H9 (cell line): Measurements from ENCODE around the gene ZNF385B. TPM values are rescaled to one million over a fixed set of nuclear protein-coding genes. Genes with fewer than 3 reads are reported as not detected.

Source experiments
- DNase-seq: peaks from one replicate; pipeline ENCODE4 v3.0.0-alpha.2; 2017
- H2AFZ ChIP-seq: one replicate; pipeline ENCODE4 v1.6.1; 2013; ENCODE audit warnings: mild to moderate bottlenecking, low read length, control low read depth, moderate library complexity
- H2AK5ac ChIP-seq: 2 replicates; pipeline ENCODE4 v1.6.1; 2013; ENCODE audit warnings: low read length, control low read depth, mixed read lengths; ENCODE audit not compliant: insufficient read length
- H2BK120ac ChIP-seq: one replicate; pipeline ENCODE4 v1.6.1; 2013; ENCODE audit warnings: low read depth, mild to moderate bottlenecking, low read length, control low read depth, inconsistent platforms; ENCODE audit not compliant: poor library complexity, severe bottlenecking
- H2BK12ac ChIP-seq: 2 replicates; pipeline ENCODE4 v1.6.1; 2013; ENCODE audit warnings: low read length, control low read depth, mixed read lengths, low read depth; ENCODE audit not compliant: insufficient read length
- H2BK15ac ChIP-seq: 2 replicates; pipeline ENCODE4 v1.6.1; 2013; ENCODE audit warnings: low read depth, low read length, control low read depth
- H2BK20ac ChIP-seq: one replicate; pipeline ENCODE4 v1.6.1; 2013; ENCODE audit warnings: low read depth, mild to moderate bottlenecking, low read length, control low read depth, inconsistent platforms; ENCODE audit not compliant: poor library complexity, severe bottlenecking
- H2BK5ac ChIP-seq: 2 replicates; pipeline ENCODE4 v1.6.1; 2013; ENCODE audit warnings: low read length, control low read depth, mixed read lengths; ENCODE audit not compliant: insufficient read length
- H3K14ac ChIP-seq: 2 replicates; pipeline ENCODE4 v1.6.1; 2013; ENCODE audit warnings: low read length, control low read depth; ENCODE audit not compliant: insufficient read depth
- H3K18ac ChIP-seq: 2 replicates; pipeline ENCODE4 v1.6.1; 2013; ENCODE audit warnings: low read depth, mild to moderate bottlenecking, mixed read lengths, low read length, control low read depth; ENCODE audit not compliant: insufficient read length
- H3K23ac ChIP-seq: 2 replicates; pipeline ENCODE4 v1.6.1; 2013; ENCODE audit warnings: low read length, control low read depth, mixed read lengths, low read depth; ENCODE audit not compliant: insufficient read length
- H3K23me2 ChIP-seq: 2 replicates; pipeline ENCODE4 v1.6.1; 2013; ENCODE audit warnings: low read depth, mild to moderate bottlenecking, mixed read lengths, low read length, control low read depth; ENCODE audit not compliant: insufficient read length, poor library complexity, severe bottlenecking
- H3K27ac ChIP-seq: 2 replicates; pipeline ENCODE4 v1.5.1; 2013; ENCODE audit warnings: low read length, control low read depth, mixed read lengths, low read depth; ENCODE audit not compliant: insufficient read length
- H3K27me3 ChIP-seq: 2 replicates; pipeline ENCODE4 v1.6.1; 2013; ENCODE audit warnings: low read length, control low read depth, inconsistent platforms; ENCODE audit not compliant: insufficient read depth
- H3K4ac ChIP-seq: 2 replicates; pipeline ENCODE4 v1.6.1; 2013; ENCODE audit warnings: low read depth, mild to moderate bottlenecking, control low read depth, inconsistent platforms, low read length, moderate library complexity
- H3K4me1 ChIP-seq: 2 replicates; pipeline ENCODE4 v1.6.1; 2013; ENCODE audit warnings: low read length, control low read depth, inconsistent platforms; ENCODE audit not compliant: insufficient read depth
- H3K4me2 ChIP-seq: 2 replicates; pipeline ENCODE4 v1.6.1; 2013; ENCODE audit warnings: low read length, control low read depth, mixed read lengths; ENCODE audit not compliant: insufficient read length, insufficient read depth
- H3K56ac ChIP-seq: 2 replicates; pipeline ENCODE4 v1.6.1; 2013; ENCODE audit warnings: low read depth, mild to moderate bottlenecking, mixed read lengths, low read length, control low read depth; ENCODE audit not compliant: insufficient read length
- H3K79me1 ChIP-seq: 2 replicates; pipeline ENCODE4 v1.6.1; 2013; ENCODE audit warnings: low read depth, mild to moderate bottlenecking, moderate library complexity, low read length, control low read depth, inconsistent platforms; ENCODE audit not compliant: insufficient read depth, poor library complexity, severe bottlenecking
- H3K79me2 ChIP-seq: 2 replicates; pipeline ENCODE4 v1.6.1; 2013; ENCODE audit warnings: low read length, control low read depth, inconsistent platforms; ENCODE audit not compliant: insufficient read depth
- H3K9ac ChIP-seq: 2 replicates; pipeline ENCODE4 v1.6.1; 2013; ENCODE audit warnings: low read length, control low read depth, mixed read lengths; ENCODE audit not compliant: insufficient read length; ENCODE audit errors: extremely low read depth
- H3K9me3 ChIP-seq: one replicate; pipeline ENCODE4 v1.6.1; 2013; ENCODE audit warnings: low read depth, low read length, inconsistent platforms; ENCODE audit not compliant: control insufficient read depth
- H3T11ph ChIP-seq: one replicate; pipeline ENCODE4 v1.6.1; 2013; ENCODE audit warnings: mild to moderate bottlenecking, low read length, control low read depth, inconsistent platforms
- H4K20me1 ChIP-seq: one replicate; pipeline ENCODE4 v1.6.1; 2013; ENCODE audit not compliant: control insufficient read depth, insufficient read length, insufficient read depth
- H4K5ac ChIP-seq: 2 replicates; pipeline ENCODE4 v1.6.1; 2013; ENCODE audit warnings: low read depth, mild to moderate bottlenecking, mixed read lengths, low read length, control low read depth; ENCODE audit not compliant: insufficient read length
- H4K8ac ChIP-seq: replicated peaks from 2 replicates; pipeline ENCODE4 v1.6.1; 2013; ENCODE audit warnings: low read length, control low read depth, mixed read lengths, low read depth; ENCODE audit not compliant: insufficient read length
- H4K91ac ChIP-seq: 2 replicates; pipeline ENCODE4 v1.6.1; 2013; ENCODE audit warnings: low read depth, mild to moderate bottlenecking, moderate library complexity, mixed read lengths, low read length, control low read depth; ENCODE audit not compliant: insufficient read length
- H3K27ac Mint-ChIP-seq, 3 experiments: 2 replicates in 2 of 3; 3 replicates in 1 of 3; pipeline ENCODE4 v1.8.0; 2020 to 2021; ENCODE audit warnings: mixed read lengths in 3 of 3, mild to moderate bottlenecking in 1 of 3, moderate library complexity in 1 of 3
- H3K27me3 Mint-ChIP-seq: 2 replicates; pipeline ENCODE4 v1.8.0; 2021; ENCODE audit warnings: low read depth, mild to moderate bottlenecking, moderate library complexity, mixed read lengths
- H3K36me3 Mint-ChIP-seq, 3 experiments: 2 replicates in 2 of 3; 3 replicates in 1 of 3; pipeline ENCODE4 v1.8.0; 2020 to 2021; ENCODE audit warnings: low read depth in 3 of 3, mixed read lengths in 3 of 3; ENCODE audit not compliant: insufficient read depth in 1 of 3
- H3K4me1 Mint-ChIP-seq, 2 experiments: 2 replicates each; pipeline ENCODE4 v1.8.0; 2020; ENCODE audit warnings: mixed read lengths in 2 of 2
- H3K4me3 Mint-ChIP-seq, 2 experiments: 2 replicates in 1 of 2; 3 replicates in 1 of 2; pipeline ENCODE4 v1.8.0; 2020 to 2021; ENCODE audit warnings: mild to moderate bottlenecking in 2 of 2, mixed read lengths in 2 of 2, moderate library complexity in 1 of 2
- H3K9me3 Mint-ChIP-seq, 2 experiments: 2 replicates in 1 of 2; 3 replicates in 1 of 2; pipeline ENCODE4 v1.8.0; 2020; ENCODE audit warnings: mild to moderate bottlenecking in 2 of 2, mixed read lengths in 2 of 2, moderate library complexity in 1 of 2
- WGBS: extraction: QIAGEN DNeasy Blood & Tissue Kit; methylation state at CpG from one replicate; pipeline ENCODE4 v1.1.7; 2013; ENCODE audit warnings: missing lambda C conversion rate, low lambda C conversion rate, mixed read lengths; ENCODE audit not compliant: insufficient read length; ENCODE audit errors: extremely low coverage; 5-methylcytosine and 5-hydroxymethylcytosine counted together
- total RNA-seq: library from RNA; stranded (reverse); gene quantifications from 2 replicates; pipeline ENCODE4 v1.2.1, GENCODE V29; 2021
- TF ChIP-seq, protein P1 (sequence below): fragments of 200-600 bp; sonication (generic); conservative IDR thresholded peaks from 3 replicates; pipeline ENCODE4 v1.8.0; 2021; ENCODE audit warnings: antibody characterized with exemption, mild to moderate bottlenecking

ZNF385B gene
- total RNA-seq, 1 experiment from 2014 or later, result 2.1 TPM

DNA sequence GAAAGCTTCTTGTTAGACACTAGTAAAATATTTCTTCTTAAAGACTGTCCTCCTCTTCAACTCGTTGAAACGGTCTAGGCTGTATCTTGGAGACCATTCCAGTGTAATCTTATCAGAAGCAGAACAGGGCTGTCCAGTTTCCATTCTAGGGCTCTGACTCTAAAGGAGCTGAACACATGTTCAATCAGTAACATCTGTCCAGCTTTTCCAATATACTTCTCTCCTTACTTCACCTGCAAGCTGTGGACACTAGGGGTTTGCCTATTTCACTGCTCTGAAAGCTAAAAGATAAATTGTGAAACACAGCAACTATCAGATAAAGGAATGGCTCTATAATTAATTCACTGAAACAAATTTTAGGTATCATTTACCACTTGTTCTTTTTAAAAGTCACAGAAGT, 73.8 kb downstream of the ZNF385B start:
- no peak overlapping the region for H3T11ph ChIP-seq
- WGBS, result no CpG with 5 or more reads among the region's 2 CpGs
- H2BK20ac ChIP-seq, result no peak overlapping the region
- H3K9ac ChIP-seq, result no peak overlapping the region
- no peaks in the 10 kb centered on the region for H3K79me2 ChIP-seq
- no peak for DNase-seq
- H3K9me3 ChIP-seq, result no peaks in the 10 kb centered on the region
- TF ChIP-seq, protein P1, sequence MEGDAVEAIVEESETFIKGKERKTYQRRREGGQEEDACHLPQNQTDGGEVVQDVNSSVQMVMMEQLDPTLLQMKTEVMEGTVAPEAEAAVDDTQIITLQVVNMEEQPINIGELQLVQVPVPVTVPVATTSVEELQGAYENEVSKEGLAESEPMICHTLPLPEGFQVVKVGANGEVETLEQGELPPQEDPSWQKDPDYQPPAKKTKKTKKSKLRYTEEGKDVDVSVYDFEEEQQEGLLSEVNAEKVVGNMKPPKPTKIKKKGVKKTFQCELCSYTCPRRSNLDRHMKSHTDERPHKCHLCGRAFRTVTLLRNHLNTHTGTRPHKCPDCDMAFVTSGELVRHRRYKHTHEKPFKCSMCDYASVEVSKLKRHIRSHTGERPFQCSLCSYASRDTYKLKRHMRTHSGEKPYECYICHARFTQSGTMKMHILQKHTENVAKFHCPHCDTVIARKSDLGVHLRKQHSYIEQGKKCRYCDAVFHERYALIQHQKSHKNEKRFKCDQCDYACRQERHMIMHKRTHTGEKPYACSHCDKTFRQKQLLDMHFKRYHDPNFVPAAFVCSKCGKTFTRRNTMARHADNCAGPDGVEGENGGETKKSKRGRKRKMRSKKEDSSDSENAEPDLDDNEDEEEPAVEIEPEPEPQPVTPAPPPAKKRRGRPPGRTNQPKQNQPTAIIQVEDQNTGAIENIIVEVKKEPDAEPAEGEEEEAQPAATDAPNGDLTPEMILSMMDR, result no peak
- H3K23me2 ChIP-seq, result no peaks in the 10 kb centered on the region
- Mint-ChIP-seq H3K36me3 (no peaks in the 10 kb centered on the region), H3K9me3 (no peaks in the 10 kb centered on the region; a peak in 1 of 5 replicates), H3K27ac (no peak overlapping the region; a peak in 1 of 7 replicates), H3K4me1 (no peaks in the 10 kb centered on the region), H3K4me3 (no peak overlapping the region), H3K27me3 (no peaks in the 10 kb centered on the region)
- no peak overlapping the region for H2AFZ ChIP-seq
- H4K91ac ChIP-seq, result no peak overlapping the region
- no peak overlapping the region for H3K27ac ChIP-seq
- H3K4me2 ChIP-seq, result no peak overlapping the region
- H2BK5ac ChIP-seq, result no peak overlapping the region
- H3K56ac ChIP-seq, result no peak overlapping the region
- no peaks in the 10 kb centered on the region for H3K79me1 ChIP-seq
- H3K4me1 ChIP-seq, result no peaks in the 10 kb centered on the region
- no peaks in the 10 kb centered on the region for H4K20me1 ChIP-seq
- H3K4ac ChIP-seq, result no peak overlapping the region
- H3K27me3 ChIP-seq, result no peaks in the 10 kb centered on the region
- no peak overlapping the region for H2BK15ac ChIP-seq
- H2BK12ac ChIP-seq, result no peak overlapping the region
- H4K5ac ChIP-seq, result no peak overlapping the region
- H3K23ac ChIP-seq, result no peak overlapping the region
- H3K14ac ChIP-seq, result no peak overlapping the region
- no peak overlapping the region for H3K18ac ChIP-seq
- H2BK120ac ChIP-seq, result no peak overlapping the region
- H4K8ac ChIP-seq, result no peak overlapping the region
- H2AK5ac ChIP-seq, result no peak overlapping the region
